H1 (cell line): ENCODE results near the gene C1orf210. TPM values are rescaled to one million over a fixed set of nuclear protein-coding genes. Genes with fewer than 3 reads are reported as not detected.

Experiments
- CTCF ChIA-PET: fragments of 300-600 bp; sonication (Branson Sonifier 250); formaldehyde crosslinking; loops from one replicate; lab custom pipeline; 2021; ENCODE audit not compliant: partially characterized antibody; lab: Charles Lee
- POLR2A ChIA-PET: fragments of 300-600 bp; sonication (Branson Sonifier 250); formaldehyde crosslinking; loops from one replicate; lab custom pipeline; 2021; ENCODE audit warnings: inconsistent platforms; ENCODE audit not compliant: partially characterized antibody; lab: Charles Lee
- DNase-seq, 2 experiments: peaks; one replicate each; pipeline versions ENCODE4 v3.0.0 to v3.0.0-alpha.2; 2010 to 2022; ENCODE audit warnings: low spot score in 2 of 2, low read depth in 1 of 2, mixed read lengths in 1 of 2
- FAIRE-seq: peaks from 2 replicates; lab custom pipeline; 2011; peaks lifted over from hg19 to GRCh38; lab: Jason Lieb, UNC
- H2AFZ ChIP-seq: 2 replicates; pipeline ENCODE4 v1.8.1; 2012; ENCODE audit warnings: low read length, inconsistent platforms
- H2AK5ac ChIP-seq: 2 replicates; pipeline ENCODE4 v1.6.1; 2013; ENCODE audit warnings: low read depth, low read length
- H2BK120ac ChIP-seq: replicated peaks from 2 replicates; pipeline ENCODE3; 2013; ENCODE audit warnings: low read depth, low read length, inconsistent platforms
- H2BK12ac ChIP-seq: 2 replicates; pipeline ENCODE4 v1.6.1; 2013; ENCODE audit warnings: low read depth, low read length
- H2BK15ac ChIP-seq: 2 replicates; pipeline ENCODE4 v1.6.1; 2013; ENCODE audit warnings: low read length
- H2BK20ac ChIP-seq: 2 replicates; pipeline ENCODE4 v1.6.1; 2013; ENCODE audit warnings: low read length
- H2BK5ac ChIP-seq: 2 replicates; pipeline ENCODE4 v1.6.1; 2013; ENCODE audit warnings: low read depth, low read length
- H3K14ac ChIP-seq: 2 replicates; pipeline ENCODE4 v1.6.1; 2013; ENCODE audit warnings: inconsistent platforms; ENCODE audit not compliant: insufficient read length
- H3K18ac ChIP-seq: 2 replicates; pipeline ENCODE4 v1.6.1; 2013; ENCODE audit warnings: low read length; ENCODE audit errors: extremely low read depth
- H3K23ac ChIP-seq: 2 replicates; pipeline ENCODE4 v1.6.1; 2013; ENCODE audit warnings: inconsistent platforms; ENCODE audit not compliant: insufficient read length
- H3K23me2 ChIP-seq: 2 replicates; pipeline ENCODE4 v1.6.1; 2013; ENCODE audit warnings: low read depth, low read length
- H3K27ac ChIP-seq: 2 replicates; pipeline ENCODE4 v1.6.1; 2011; ENCODE audit warnings: low read depth, low read length, inconsistent platforms
- H3K27me3 ChIP-seq, 4 experiments: replicated peaks in 1 of 4; 1 replicate in 1 of 4; 2 replicates in 3 of 4; pipeline versions ENCODE4 v1.6.1 to v1.8.1; 2011 to 2013; ENCODE audit warnings: low read length in 3 of 4, mild to moderate bottlenecking in 3 of 4, inconsistent platforms in 2 of 4, mixed read lengths in 2 of 4, moderate library complexity in 1 of 4; ENCODE audit not compliant: control insufficient read depth in 3 of 4, insufficient read depth in 3 of 4; ENCODE audit errors: extremely low read depth in 1 of 4
- H3K36me3 ChIP-seq, 4 experiments: 2 replicates each; pipeline versions ENCODE4 v1.6.1 to v1.8.1; 2011 to 2013; ENCODE audit warnings: mild to moderate bottlenecking in 4 of 4, low read length in 3 of 4, moderate library complexity in 2 of 4, control low read depth in 1 of 4, inconsistent platforms in 1 of 4; ENCODE audit not compliant: insufficient read depth in 4 of 4, control insufficient read depth in 2 of 4
- H3K4ac ChIP-seq: replicated peaks from 2 replicates; pipeline ENCODE3; 2013; ENCODE audit warnings: low read length, low read depth, mixed read lengths, inconsistent platforms; ENCODE audit not compliant: insufficient read length
- H3K4me1 ChIP-seq, 4 experiments: replicated peaks in 1 of 4; 1 replicate in 1 of 4; 2 replicates in 3 of 4; pipeline versions ENCODE4 v1.6.1 to v1.8.1; 2011 to 2013; ENCODE audit warnings: low read length in 3 of 4, inconsistent platforms in 2 of 4, mixed read lengths in 1 of 4; ENCODE audit not compliant: insufficient read depth in 4 of 4, control insufficient read depth in 3 of 4
- H3K4me2 ChIP-seq, 2 experiments: 2 replicates each; pipeline versions ENCODE4 v1.6.1 to v1.8.1; 2011 to 2013; ENCODE audit warnings: low read depth in 2 of 2, low read length in 2 of 2, control low read depth in 1 of 2, inconsistent platforms in 1 of 2, mild to moderate bottlenecking in 1 of 2; ENCODE audit not compliant: insufficient read depth in 1 of 2
- H3K4me3 ChIP-seq, 4 experiments: fragments of 200-600, 300-600 bp in 1 of 4; sonication (generic), shearing (Covaris generic), sonication (Bioruptor Twin) in 1 of 4; 2 replicates each; pipeline versions ENCODE4 v1.5.1 to v1.8.1; 2011 to 2016; ENCODE audit warnings: low read length in 4 of 4, low read depth in 3 of 4, control low read depth in 2 of 4, inconsistent platforms in 2 of 4, mild to moderate bottlenecking in 2 of 4, mixed read lengths in 1 of 4, moderate library complexity in 1 of 4; ENCODE audit not compliant: insufficient read depth in 2 of 4; ENCODE audit errors: extremely low read depth in 1 of 4
- H3K56ac ChIP-seq: replicated peaks from 2 replicates; pipeline ENCODE3; 2013; ENCODE audit warnings: low read depth, mild to moderate bottlenecking, mixed read lengths, low read length, inconsistent platforms; ENCODE audit not compliant: insufficient read length
- H3K79me1 ChIP-seq: 2 replicates; pipeline ENCODE4 v1.6.1; 2013; ENCODE audit warnings: low read depth, low read length, control low read depth
- H3K79me2 ChIP-seq, 2 experiments: 2 replicates each; pipeline versions ENCODE4 v1.6.1 to v1.8.1; 2012 to 2013; ENCODE audit warnings: low read length in 2 of 2, mild to moderate bottlenecking in 2 of 2, inconsistent platforms in 1 of 2; ENCODE audit not compliant: insufficient read depth in 2 of 2, control insufficient read depth in 1 of 2
- H3K9ac ChIP-seq, 4 experiments: replicated peaks in 1 of 4; 1 replicate in 1 of 4; 2 replicates in 3 of 4; pipeline versions ENCODE4 v1.6.1 to v1.8.1; 2011 to 2013; ENCODE audit warnings: low read depth in 3 of 4, low read length in 3 of 4, control low read depth in 2 of 4, mild to moderate bottlenecking in 2 of 4, moderate library complexity in 2 of 4, inconsistent platforms in 1 of 4; ENCODE audit errors: extremely low read depth in 1 of 4
- H3K9me3 ChIP-seq, 2 experiments: 2 replicates each; pipeline versions ENCODE4 v1.6.1 to v1.8.1; 2012 to 2013; ENCODE audit warnings: mild to moderate bottlenecking in 2 of 2, moderate library complexity in 2 of 2, control low read depth in 1 of 2, inconsistent platforms in 1 of 2, low read depth in 1 of 2, low read length in 1 of 2, mixed read lengths in 1 of 2; ENCODE audit not compliant: insufficient read depth in 2 of 2
- H4K20me1 ChIP-seq, 2 experiments: replicated peaks in 1 of 2; 2 replicates each; pipeline versions ENCODE3 to v1.8.1; 2011 to 2013; ENCODE audit warnings: inconsistent platforms in 2 of 2, low read length in 2 of 2, mild to moderate bottlenecking in 1 of 2; ENCODE audit not compliant: insufficient read depth in 2 of 2, control insufficient read depth in 1 of 2
- H4K5ac ChIP-seq: 2 replicates; pipeline ENCODE4 v1.6.1; 2013; ENCODE audit warnings: low read length, low read depth, mixed read lengths, inconsistent platforms; ENCODE audit not compliant: insufficient read length
- H4K8ac ChIP-seq: 2 replicates; pipeline ENCODE4 v1.8.0; 2013; ENCODE audit warnings: mild to moderate bottlenecking, moderate library complexity, low read length, inconsistent platforms; ENCODE audit not compliant: insufficient read depth; ENCODE audit errors: extremely low read depth
- H4K91ac ChIP-seq: replicated peaks from 2 replicates; pipeline ENCODE3; 2013; ENCODE audit warnings: low read length, mixed read lengths, inconsistent platforms; ENCODE audit not compliant: insufficient read length
- CEBPB ChIP-seq: IDR thresholded peaks from 2 replicates; pipeline ENCODE4 v1.6.1; 2012; ENCODE audit warnings: low read depth, low read length
- NANOG ChIP-seq: IDR thresholded peaks from 2 replicates; pipeline ENCODE4 v1.6.1; 2011; ENCODE audit warnings: low read length, low read depth, mild to moderate bottlenecking, inconsistent platforms; ENCODE audit not compliant: insufficient read depth, poor library complexity, severe bottlenecking
- SAP30 ChIP-seq: fragments of 300-600 bp; sonication (generic); IDR thresholded peaks from 2 replicates; pipeline ENCODE4 v1.7.1; 2012; ENCODE audit warnings: low read length, moderate library complexity, mild to moderate bottlenecking, inconsistent platforms; ENCODE audit not compliant: insufficient read depth, insufficient replicate concordance
- SIN3A ChIP-seq, 2 experiments: IDR thresholded peaks in 1 of 2; conservative IDR thresholded peaks in 1 of 2; 2 replicates each; pipeline ENCODE4 v1.6.1; 2011 to 2012; ENCODE audit warnings: low read length in 2 of 2, improper control_type of control experiment in 1 of 2, low read depth in 1 of 2, mild to moderate bottlenecking in 1 of 2
- SUZ12 ChIP-seq: fragments of 200-600 bp; sonication (generic); IDR thresholded peaks from 2 replicates; pipeline ENCODE4 v1.6.1; 2012; ENCODE audit warnings: mild to moderate bottlenecking, inconsistent platforms, low read length, moderate library complexity, mixed read lengths
- TBP ChIP-seq: IDR thresholded peaks from 2 replicates; pipeline ENCODE4 v1.6.1; 2011; ENCODE audit warnings: low read depth, low read length, improper control_type of control experiment
- TCF12 ChIP-seq: IDR thresholded peaks from 2 replicates; pipeline ENCODE4 v1.6.1; 2011; ENCODE audit warnings: low read depth, mild to moderate bottlenecking, low read length
- TEAD4 ChIP-seq: IDR thresholded peaks from 2 replicates; pipeline ENCODE4 v1.6.1; 2012; ENCODE audit warnings: low read depth, low read length, inconsistent platforms, mixed read lengths
- ZNF274 ChIP-seq: IDR thresholded peaks from 2 replicates; pipeline ENCODE4 v1.7.0; 2012; ENCODE audit warnings: low read length, borderline replicate concordance; ENCODE audit errors: extremely low read depth
- WGBS, 2 experiments: shearing (Covaris generic) in 1 of 2; methylation state at CpG; one replicate each; pipeline versions ENCODE4 v1.1.6 to v1.1.7; 2013 to 2015; ENCODE audit warnings: low lambda C conversion rate in 2 of 2, mixed read lengths in 2 of 2, inconsistent platforms in 1 of 2, low coverage in 1 of 2, missing lambda C conversion rate in 1 of 2; ENCODE audit not compliant: insufficient replicate concordance in 2 of 2, insufficient coverage in 1 of 2, insufficient read length in 1 of 2; ENCODE audit errors: extremely low coverage in 1 of 2, missing lambda C conversion rate in 1 of 2; 5-methylcytosine and 5-hydroxymethylcytosine counted together
- polyA plus RNA-seq, 7 experiments: library from polyadenylated mRNA; depleted of rRNA in 3 of 7; stranded (reverse) in 5 of 7; unstranded in 2 of 7; fragments of >200 nt in 5 of 7; fragments of 200-250 nt in 2 of 7; gene quantifications; 1 replicate in 5 of 7; 2 replicates in 1 of 7; 4 replicates in 1 of 7; pipeline versions ENCODE4 v1.2.1 to v1.2.3, GENCODE V29; 2011 to 2013; ENCODE audit warnings: missing spikeins in 2 of 7, mixed read lengths in 2 of 7
- total RNA-seq: library from RNA; stranded (reverse); fragmentation: NEBNext Ultra II Directional; extraction: Animal tissue kit (Norgen Biotek cat#: 25700); gene quantifications from 2 replicates; pipeline ENCODE4 v1.2.1, GENCODE V29; 2021
- TF ChIP-seq, protein P1 (sequence below): IDR thresholded peaks from 2 replicates; pipeline ENCODE4 v1.6.1; 2012; ENCODE audit warnings: low read length, inconsistent platforms

The C1orf210 gene
- total and polyA plus RNA-seq, 2 of the 8 experiments (the other 6 are each of a cell fraction or from before 2014, with no cell fraction given): 12.0 to 27.9 TPM

DNA sequence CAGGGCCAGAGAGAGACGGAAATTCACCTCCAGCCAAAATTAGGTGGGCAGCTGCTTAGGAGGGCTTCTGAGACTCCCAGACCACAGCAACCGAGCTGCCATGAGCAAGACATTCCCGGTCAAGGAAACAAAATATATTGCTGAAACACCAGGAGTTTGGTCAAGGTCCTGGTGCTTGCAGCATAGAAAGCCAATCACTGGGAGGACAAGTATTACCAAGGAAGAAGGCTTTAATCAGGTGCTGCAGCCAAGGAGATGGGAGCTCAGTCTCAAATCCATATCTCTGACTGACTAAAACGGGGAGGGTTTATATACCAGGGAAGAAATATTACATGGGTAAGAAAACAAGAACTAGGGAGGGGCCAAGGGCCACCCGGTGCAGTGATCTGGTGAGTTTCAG, 34.4 kb downstream of the C1orf210 start:
- CTCF ChIA-PET: interaction anchor here (2.8 kb wide), 1 partner anchor 12 kb away, joined by 7 read pairs; no protein-coding TSS in a partner anchor
- no peaks in the 10 kb centered on the region for H4K20me1 ChIP-seq

More for the DNA sequence above, 34.4 kb downstream of the C1orf210 start:
- no peak overlapping the region for H2AFZ ChIP-seq
- no peak for DNase-seq
- H3K27me3 ChIP-seq: no peaks in the 10 kb centered on the region
- H2BK120ac ChIP-seq: no peak overlapping the region
- no peak overlapping the region for H3K18ac ChIP-seq
- no peak overlapping the region for H2BK5ac ChIP-seq
- no peak overlapping the region for H3K14ac ChIP-seq
- POLR2A ChIA-PET: no interaction called here
- WGBS, 2 experiments: 83% methylated on average over 5 of the region's 5 CpGs; no CpG with 5 or more reads in 1 of the 2 experiments
- no peak overlapping the region for H2BK15ac ChIP-seq
- no peak overlapping the region for H4K5ac ChIP-seq
- no peak overlapping the region for H3K23ac ChIP-seq
- H2AK5ac ChIP-seq: no peak overlapping the region
- H3K4me3 ChIP-seq: no peak overlapping the region
- H3K79me2 ChIP-seq: no peaks in the 10 kb centered on the region
- FAIRE-seq: no peak
- H3K9me3 ChIP-seq: peaks cover 21 to 45% of the 10 kb centered on the region in 2 experiments
- H3K23me2 ChIP-seq: no peaks in the 10 kb centered on the region
- H3K36me3 ChIP-seq: no peaks in the 10 kb centered on the region
- H3K9ac ChIP-seq: no peak overlapping the region
- no peak overlapping the region for H3K4me2 ChIP-seq
- no peak overlapping the region for H3K4ac ChIP-seq
- H3K79me1 ChIP-seq: no peaks in the 10 kb centered on the region
- H2BK12ac ChIP-seq: no peak overlapping the region
- H3K56ac ChIP-seq: no peak overlapping the region
- H3K27ac ChIP-seq: no peak overlapping the region
- no peak for TF ChIP-seq ZNF274
- TF ChIP-seq CEBPB: no peak
- TF ChIP-seq SIN3A (conservative IDR thresholded peaks at IDR 0.05 in 1 of 2, IDR thresholded peaks at IDR 0.05 in 1 of 2; ENCODE audit: low read depth in 1 of 2, low read length in 2 of 2): no peak
- no peak for TF ChIP-seq TBP
- no peak for TF ChIP-seq TEAD4
- TF ChIP-seq SUZ12: no peak
- TF ChIP-seq NANOG: no peak
- TF ChIP-seq TCF12: no peak
- no peak for TF ChIP-seq SAP30
- TF ChIP-seq, protein P1, sequence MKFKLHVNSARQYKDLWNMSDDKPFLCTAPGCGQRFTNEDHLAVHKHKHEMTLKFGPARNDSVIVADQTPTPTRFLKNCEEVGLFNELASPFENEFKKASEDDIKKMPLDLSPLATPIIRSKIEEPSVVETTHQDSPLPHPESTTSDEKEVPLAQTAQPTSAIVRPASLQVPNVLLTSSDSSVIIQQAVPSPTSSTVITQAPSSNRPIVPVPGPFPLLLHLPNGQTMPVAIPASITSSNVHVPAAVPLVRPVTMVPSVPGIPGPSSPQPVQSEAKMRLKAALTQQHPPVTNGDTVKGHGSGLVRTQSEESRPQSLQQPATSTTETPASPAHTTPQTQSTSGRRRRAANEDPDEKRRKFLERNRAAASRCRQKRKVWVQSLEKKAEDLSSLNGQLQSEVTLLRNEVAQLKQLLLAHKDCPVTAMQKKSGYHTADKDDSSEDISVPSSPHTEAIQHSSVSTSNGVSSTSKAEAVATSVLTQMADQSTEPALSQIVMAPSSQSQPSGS: no peak
- no peak overlapping the region for H4K91ac ChIP-seq
- H3K4me1 ChIP-seq: no peaks in the 10 kb centered on the region
- no peak overlapping the region for H2BK20ac ChIP-seq
- peak overlapping the region; percentile 51; the same call in 1 of the 2 replicates for H4K8ac ChIP-seq
